HEK293 (cell line): ENCODE measurements around the gene IPO9.

Source experiments
- EGR2 ChIP-seq: fragments of 450-650 bp; formaldehyde crosslinking; IDR thresholded peaks from 2 replicates; pipeline ENCODE4 v1.5.1; 2016; ENCODE audit warnings: low read depth, missing biosample characterization, missing genetic modification characterization
- GLIS1 ChIP-seq: fragments of 450-650 bp; formaldehyde crosslinking; IDR thresholded peaks from 2 replicates; pipeline ENCODE4 v1.5.1; 2016; ENCODE audit warnings: missing biosample characterization, missing genetic modification characterization
- SP2 ChIP-seq: fragments of 450-650 bp; formaldehyde crosslinking; IDR thresholded peaks from 2 replicates; pipeline ENCODE4 v1.5.1; 2016; ENCODE audit warnings: missing biosample characterization, missing genetic modification characterization
- ZNF146 ChIP-seq: fragments of 450-650 bp; formaldehyde crosslinking; IDR thresholded peaks from 2 replicates; pipeline ENCODE4 v1.5.1; 2016; ENCODE audit warnings: missing biosample characterization, missing genetic modification characterization
- ZNF16 ChIP-seq: fragments of 450-650 bp; formaldehyde crosslinking; IDR thresholded peaks from 2 replicates; pipeline ENCODE4 v1.5.1; 2016; ENCODE audit warnings: low read depth, missing biosample characterization, missing genetic modification characterization
- ZNF211 ChIP-seq: fragments of 450-650 bp; formaldehyde crosslinking; IDR thresholded peaks from 2 replicates; pipeline ENCODE4 v1.5.1; 2016; ENCODE audit warnings: low read depth, missing biosample characterization, missing genetic modification characterization
- ZNF24 ChIP-seq: fragments of 450-650 bp; formaldehyde crosslinking; IDR thresholded peaks from 2 replicates; pipeline ENCODE4 v1.5.1; 2016; ENCODE audit warnings: missing biosample characterization, missing genetic modification characterization
- ZNF324 ChIP-seq: fragments of 450-650 bp; formaldehyde crosslinking; IDR thresholded peaks from 2 replicates; pipeline ENCODE4 v1.5.1; 2016; ENCODE audit warnings: missing biosample characterization, missing genetic modification characterization
- ZNF571 ChIP-seq: fragments of 450-650 bp; formaldehyde crosslinking; IDR thresholded peaks from 2 replicates; pipeline ENCODE4 v1.5.0; 2017; ENCODE audit warnings: missing biosample characterization, missing genetic modification characterization
- ZNF837 ChIP-seq: fragments of 450-650 bp; formaldehyde crosslinking; IDR thresholded peaks from 2 replicates; pipeline ENCODE4 v1.5.1; 2016; ENCODE audit warnings: missing biosample characterization, missing genetic modification characterization
- ZNF843 ChIP-seq: fragments of 450-650 bp; formaldehyde crosslinking; IDR thresholded peaks from 2 replicates; pipeline ENCODE4 v1.5.1; 2016; ENCODE audit warnings: missing biosample characterization, missing genetic modification characterization
- ZSCAN30 ChIP-seq: fragments of 450-650 bp; IDR thresholded peaks from 2 replicates; pipeline ENCODE4 v1.5.1; 2018; ENCODE audit warnings: missing biosample characterization, mild to moderate bottlenecking, missing genetic modification characterization, moderate library complexity
- TF ChIP-seq, protein P1 (sequence below): fragments of 450-650 bp; formaldehyde crosslinking; IDR thresholded peaks from 2 replicates; pipeline ENCODE4 v1.5.1; 2016; ENCODE audit warnings: missing biosample characterization, missing genetic modification characterization, borderline replicate concordance
- TF ChIP-seq, protein P2 (sequence below): fragments of 450-650 bp; formaldehyde crosslinking; IDR thresholded peaks from 2 replicates; pipeline ENCODE4 v1.5.1; 2016; ENCODE audit warnings: missing biosample characterization, missing genetic modification characterization
- TF ChIP-seq, protein P3 (sequence below): fragments of 450-650 bp; formaldehyde crosslinking; IDR thresholded peaks from 2 replicates; pipeline ENCODE4 v1.5.1; 2016; ENCODE audit warnings: missing biosample characterization, missing genetic modification characterization
- TF ChIP-seq, protein P4 (sequence below): fragments of 450-650 bp; formaldehyde crosslinking; IDR thresholded peaks from 2 replicates; pipeline ENCODE4 v1.5.1; 2016; ENCODE audit warnings: missing biosample characterization, missing genetic modification characterization
- TF ChIP-seq, protein P5 (sequence below): fragments of 450-650 bp; formaldehyde crosslinking; IDR thresholded peaks from 2 replicates; pipeline ENCODE4 v1.5.1; 2016; ENCODE audit warnings: missing biosample characterization, missing genetic modification characterization
- TF ChIP-seq, protein P6 (sequence below): fragments of 450-650 bp; formaldehyde crosslinking; IDR thresholded peaks from 2 replicates; pipeline ENCODE4 v1.5.0; 2017; ENCODE audit warnings: missing biosample characterization, missing genetic modification characterization, borderline replicate concordance
- TF ChIP-seq, protein P7 (sequence below): fragments of 450-650 bp; formaldehyde crosslinking; IDR thresholded peaks from 2 replicates; pipeline ENCODE4 v1.5.1; 2016; ENCODE audit warnings: missing biosample characterization, missing genetic modification characterization
- TF ChIP-seq, protein P8 (sequence below): fragments of 450-650 bp; formaldehyde crosslinking; IDR thresholded peaks from 2 replicates; pipeline ENCODE4 v1.5.1; 2016; ENCODE audit warnings: missing biosample characterization, missing genetic modification characterization

The IPO9 gene

DNA sequence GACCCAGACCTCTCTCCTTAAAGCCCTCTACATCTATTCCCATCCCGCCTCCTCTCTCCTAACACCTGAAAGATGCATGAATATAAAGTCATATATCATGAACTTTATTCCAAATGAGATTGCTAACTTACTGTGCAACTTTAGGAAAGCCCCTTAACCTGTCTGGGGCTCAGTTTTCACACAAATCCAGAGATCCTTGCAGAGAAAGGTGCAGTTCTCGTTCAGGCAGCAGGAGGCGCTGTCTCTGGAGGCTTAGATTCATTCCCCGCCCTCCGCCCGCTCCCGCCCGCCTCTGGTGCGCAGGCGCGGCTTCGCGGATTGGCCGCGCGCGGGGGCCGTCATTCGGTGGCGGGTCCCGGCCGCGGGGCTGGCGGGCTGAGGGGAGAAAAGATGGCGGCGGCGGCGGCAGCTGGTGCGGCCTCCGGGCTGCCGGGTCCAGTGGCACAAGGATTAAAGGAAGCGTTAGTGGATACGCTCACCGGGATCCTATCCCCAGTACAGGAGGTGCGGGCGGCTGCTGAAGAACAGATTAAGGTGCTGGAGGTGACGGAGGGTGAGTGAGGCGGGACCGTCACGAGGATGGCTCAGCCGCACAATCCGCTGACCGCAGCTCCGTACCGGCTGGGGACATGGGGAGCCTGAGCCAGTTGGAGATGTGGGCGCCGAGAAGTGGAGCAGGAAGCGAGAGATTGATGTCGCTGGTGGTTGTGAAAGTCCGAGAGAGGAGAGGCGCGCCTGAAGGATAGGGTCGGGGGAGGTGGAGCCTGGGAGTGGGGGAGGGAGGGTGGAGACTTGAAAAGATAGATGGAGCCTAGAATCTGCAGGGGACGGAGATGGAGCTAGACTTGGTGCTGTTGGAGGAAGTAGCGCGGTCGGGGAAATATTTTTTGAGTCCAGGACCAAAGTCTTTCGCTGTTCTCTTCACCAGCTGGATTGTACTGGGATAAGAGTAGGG, at the start of gene IPO9 (continued):
- TF ChIP-seq, protein P1, sequence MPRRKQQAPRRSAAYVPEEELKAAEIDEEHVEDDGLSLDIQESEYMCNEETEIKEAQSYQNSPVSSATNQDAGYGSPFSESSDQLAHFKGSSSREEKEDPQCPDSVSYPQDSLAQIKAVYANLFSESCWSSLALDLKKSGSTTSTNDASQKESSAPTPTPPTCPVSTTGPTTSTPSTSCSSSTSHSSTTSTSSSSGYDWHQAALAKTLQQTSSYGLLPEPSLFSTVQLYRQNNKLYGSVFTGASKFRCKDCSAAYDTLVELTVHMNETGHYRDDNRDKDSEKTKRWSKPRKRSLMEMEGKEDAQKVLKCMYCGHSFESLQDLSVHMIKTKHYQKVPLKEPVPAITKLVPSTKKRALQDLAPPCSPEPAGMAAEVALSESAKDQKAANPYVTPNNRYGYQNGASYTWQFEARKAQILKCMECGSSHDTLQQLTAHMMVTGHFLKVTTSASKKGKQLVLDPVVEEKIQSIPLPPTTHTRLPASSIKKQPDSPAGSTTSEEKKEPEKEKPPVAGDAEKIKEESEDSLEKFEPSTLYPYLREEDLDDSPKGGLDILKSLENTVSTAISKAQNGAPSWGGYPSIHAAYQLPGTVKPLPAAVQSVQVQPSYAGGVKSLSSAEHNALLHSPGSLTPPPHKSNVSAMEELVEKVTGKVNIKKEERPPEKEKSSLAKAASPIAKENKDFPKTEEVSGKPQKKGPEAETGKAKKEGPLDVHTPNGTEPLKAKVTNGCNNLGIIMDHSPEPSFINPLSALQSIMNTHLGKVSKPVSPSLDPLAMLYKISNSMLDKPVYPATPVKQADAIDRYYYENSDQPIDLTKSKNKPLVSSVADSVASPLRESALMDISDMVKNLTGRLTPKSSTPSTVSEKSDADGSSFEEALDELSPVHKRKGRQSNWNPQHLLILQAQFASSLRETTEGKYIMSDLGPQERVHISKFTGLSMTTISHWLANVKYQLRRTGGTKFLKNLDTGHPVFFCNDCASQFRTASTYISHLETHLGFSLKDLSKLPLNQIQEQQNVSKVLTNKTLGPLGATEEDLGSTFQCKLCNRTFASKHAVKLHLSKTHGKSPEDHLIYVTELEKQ (tag by site-specific recombination), result 0 out of 2 replicates have a peak, but pooled peaks have one; percentile 29
- TF ChIP-seq ZNF16 (tag by site-specific recombination), result no peak
- TF ChIP-seq, protein P2, sequence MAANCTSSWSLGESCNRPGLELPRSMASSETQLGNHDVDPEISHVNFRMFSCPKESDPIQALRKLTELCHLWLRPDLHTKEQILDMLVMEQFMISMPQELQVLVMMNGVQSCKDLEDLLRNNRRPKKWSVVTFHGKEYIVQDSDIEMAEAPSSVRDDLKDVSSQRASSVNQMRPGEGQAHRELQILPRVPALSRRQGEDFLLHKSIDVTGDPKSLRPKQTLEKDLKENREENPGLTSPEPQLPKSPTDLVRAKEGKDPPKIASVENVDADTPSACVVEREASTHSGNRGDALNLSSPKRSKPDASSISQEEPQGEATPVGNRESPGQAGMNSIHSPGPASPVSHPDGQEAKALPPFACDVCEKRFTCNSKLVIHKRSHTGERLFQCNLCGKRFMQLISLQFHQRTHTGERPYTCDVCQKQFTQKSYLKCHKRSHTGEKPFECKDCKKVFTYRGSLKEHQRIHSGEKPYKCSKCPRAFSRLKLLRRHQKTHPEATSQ, result 0 out of 2 replicates have a peak, but pooled peaks have one; percentile 45
- TF ChIP-seq, protein P3, sequence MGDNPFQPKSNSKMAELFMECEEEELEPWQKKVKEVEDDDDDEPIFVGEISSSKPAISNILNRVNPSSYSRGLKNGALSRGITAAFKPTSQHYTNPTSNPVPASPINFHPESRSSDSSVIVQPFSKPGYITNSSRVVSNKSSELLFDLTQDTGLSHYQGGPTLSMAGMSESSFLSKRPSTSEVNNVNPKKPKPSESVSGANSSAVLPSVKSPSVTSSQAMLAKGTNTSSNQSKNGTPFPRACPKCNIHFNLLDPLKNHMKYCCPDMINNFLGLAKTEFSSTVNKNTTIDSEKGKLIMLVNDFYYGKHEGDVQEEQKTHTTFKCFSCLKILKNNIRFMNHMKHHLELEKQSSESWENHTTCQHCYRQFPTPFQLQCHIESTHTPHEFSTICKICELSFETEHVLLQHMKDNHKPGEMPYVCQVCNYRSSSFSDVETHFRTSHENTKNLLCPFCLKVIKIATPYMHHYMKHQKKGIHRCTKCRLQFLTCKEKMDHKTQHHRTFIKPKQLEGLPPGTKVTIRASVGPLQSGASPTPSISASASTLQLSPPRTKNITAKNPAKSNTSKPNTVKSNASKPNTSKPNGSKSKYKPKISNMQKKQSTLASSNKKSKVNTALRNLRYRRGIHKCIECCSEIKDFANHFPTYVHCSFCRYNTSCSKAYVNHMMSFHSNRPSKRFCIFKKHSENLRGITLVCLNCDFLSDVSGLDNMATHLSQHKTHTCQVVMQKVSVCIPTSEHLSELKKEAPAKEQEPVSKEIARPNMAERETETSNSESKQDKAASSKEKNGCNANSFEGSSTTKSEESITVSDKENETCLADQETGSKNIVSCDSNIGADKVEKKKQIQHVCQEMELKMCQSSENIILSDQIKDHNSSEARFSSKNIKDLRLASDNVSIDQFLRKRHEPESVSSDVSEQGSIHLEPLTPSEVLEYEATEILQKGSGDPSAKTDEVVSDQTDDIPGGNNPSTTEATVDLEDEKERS (tag by site-specific recombination), result 0 out of 2 replicates have a peak, but pooled peaks have one; percentile 41
- 0 out of 2 replicates have a peak, but pooled peaks have one; percentile 62 for TF ChIP-seq ZNF24 (tag by site-specific recombination)
- 0 out of 2 replicates have a peak, but pooled peaks have one; percentile 22 for TF ChIP-seq EGR2 (tag by site-specific recombination)
- TF ChIP-seq ZNF146, result 0 out of 2 replicates have a peak, but pooled peaks have one; percentile 39
- TF ChIP-seq, protein P4, sequence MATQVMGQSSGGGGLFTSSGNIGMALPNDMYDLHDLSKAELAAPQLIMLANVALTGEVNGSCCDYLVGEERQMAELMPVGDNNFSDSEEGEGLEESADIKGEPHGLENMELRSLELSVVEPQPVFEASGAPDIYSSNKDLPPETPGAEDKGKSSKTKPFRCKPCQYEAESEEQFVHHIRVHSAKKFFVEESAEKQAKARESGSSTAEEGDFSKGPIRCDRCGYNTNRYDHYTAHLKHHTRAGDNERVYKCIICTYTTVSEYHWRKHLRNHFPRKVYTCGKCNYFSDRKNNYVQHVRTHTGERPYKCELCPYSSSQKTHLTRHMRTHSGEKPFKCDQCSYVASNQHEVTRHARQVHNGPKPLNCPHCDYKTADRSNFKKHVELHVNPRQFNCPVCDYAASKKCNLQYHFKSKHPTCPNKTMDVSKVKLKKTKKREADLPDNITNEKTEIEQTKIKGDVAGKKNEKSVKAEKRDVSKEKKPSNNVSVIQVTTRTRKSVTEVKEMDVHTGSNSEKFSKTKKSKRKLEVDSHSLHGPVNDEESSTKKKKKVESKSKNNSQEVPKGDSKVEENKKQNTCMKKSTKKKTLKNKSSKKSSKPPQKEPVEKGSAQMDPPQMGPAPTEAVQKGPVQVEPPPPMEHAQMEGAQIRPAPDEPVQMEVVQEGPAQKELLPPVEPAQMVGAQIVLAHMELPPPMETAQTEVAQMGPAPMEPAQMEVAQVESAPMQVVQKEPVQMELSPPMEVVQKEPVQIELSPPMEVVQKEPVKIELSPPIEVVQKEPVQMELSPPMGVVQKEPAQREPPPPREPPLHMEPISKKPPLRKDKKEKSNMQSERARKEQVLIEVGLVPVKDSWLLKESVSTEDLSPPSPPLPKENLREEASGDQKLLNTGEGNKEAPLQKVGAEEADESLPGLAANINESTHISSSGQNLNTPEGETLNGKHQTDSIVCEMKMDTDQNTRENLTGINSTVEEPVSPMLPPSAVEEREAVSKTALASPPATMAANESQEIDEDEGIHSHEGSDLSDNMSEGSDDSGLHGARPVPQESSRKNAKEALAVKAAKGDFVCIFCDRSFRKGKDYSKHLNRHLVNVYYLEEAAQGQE (tag by site-specific recombination), result peak; percentile 44; the same call in 1 of the 2 replicates
- TF ChIP-seq, protein P5, sequence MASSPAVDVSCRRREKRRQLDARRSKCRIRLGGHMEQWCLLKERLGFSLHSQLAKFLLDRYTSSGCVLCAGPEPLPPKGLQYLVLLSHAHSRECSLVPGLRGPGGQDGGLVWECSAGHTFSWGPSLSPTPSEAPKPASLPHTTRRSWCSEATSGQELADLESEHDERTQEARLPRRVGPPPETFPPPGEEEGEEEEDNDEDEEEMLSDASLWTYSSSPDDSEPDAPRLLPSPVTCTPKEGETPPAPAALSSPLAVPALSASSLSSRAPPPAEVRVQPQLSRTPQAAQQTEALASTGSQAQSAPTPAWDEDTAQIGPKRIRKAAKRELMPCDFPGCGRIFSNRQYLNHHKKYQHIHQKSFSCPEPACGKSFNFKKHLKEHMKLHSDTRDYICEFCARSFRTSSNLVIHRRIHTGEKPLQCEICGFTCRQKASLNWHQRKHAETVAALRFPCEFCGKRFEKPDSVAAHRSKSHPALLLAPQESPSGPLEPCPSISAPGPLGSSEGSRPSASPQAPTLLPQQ (tag by site-specific recombination), result peak; percentile 91
- no peak for TF ChIP-seq ZNF837
- TF ChIP-seq, protein P6, sequence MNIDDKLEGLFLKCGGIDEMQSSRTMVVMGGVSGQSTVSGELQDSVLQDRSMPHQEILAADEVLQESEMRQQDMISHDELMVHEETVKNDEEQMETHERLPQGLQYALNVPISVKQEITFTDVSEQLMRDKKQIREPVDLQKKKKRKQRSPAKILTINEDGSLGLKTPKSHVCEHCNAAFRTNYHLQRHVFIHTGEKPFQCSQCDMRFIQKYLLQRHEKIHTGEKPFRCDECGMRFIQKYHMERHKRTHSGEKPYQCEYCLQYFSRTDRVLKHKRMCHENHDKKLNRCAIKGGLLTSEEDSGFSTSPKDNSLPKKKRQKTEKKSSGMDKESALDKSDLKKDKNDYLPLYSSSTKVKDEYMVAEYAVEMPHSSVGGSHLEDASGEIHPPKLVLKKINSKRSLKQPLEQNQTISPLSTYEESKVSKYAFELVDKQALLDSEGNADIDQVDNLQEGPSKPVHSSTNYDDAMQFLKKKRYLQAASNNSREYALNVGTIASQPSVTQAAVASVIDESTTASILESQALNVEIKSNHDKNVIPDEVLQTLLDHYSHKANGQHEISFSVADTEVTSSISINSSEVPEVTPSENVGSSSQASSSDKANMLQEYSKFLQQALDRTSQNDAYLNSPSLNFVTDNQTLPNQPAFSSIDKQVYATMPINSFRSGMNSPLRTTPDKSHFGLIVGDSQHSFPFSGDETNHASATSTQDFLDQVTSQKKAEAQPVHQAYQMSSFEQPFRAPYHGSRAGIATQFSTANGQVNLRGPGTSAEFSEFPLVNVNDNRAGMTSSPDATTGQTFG (tag by site-specific recombination), result no peak
- TF ChIP-seq, protein P7, sequence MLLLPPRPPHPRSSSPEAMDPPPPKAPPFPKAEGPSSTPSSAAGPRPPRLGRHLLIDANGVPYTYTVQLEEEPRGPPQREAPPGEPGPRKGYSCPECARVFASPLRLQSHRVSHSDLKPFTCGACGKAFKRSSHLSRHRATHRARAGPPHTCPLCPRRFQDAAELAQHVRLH (tag by site-specific recombination), result peak; percentile 21; the same call in 1 of the 2 replicates
- TF ChIP-seq ZNF211 (tag by site-specific recombination), result no peak
- peak; percentile 68 for TF ChIP-seq ZSCAN30 (tag by site-specific recombination)
- TF ChIP-seq ZNF571 (tag by site-specific recombination), result no peak
- no peak for TF ChIP-seq GLIS1 (tag by site-specific recombination)
- TF ChIP-seq ZNF324 (tag by site-specific recombination), result peak; percentile 92
- TF ChIP-seq, protein P8, sequence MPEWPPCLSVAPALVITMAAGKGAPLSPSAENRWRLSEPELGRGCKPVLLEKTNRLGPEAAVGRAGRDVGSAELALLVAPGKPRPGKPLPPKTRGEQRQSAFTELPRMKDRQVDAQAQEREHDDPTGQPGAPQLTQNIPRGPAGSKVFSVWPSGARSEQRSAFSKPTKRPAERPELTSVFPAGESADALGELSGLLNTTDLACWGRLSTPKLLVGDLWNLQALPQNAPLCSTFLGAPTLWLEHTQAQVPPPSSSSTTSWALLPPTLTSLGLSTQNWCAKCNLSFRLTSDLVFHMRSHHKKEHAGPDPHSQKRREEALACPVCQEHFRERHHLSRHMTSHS, result no peak
- peak; percentile 60; the same call in 1 of the 2 replicates for TF ChIP-seq SP2 (tag by site-specific recombination)
- TF ChIP-seq ZNF843 (tag by site-specific recombination), result peak; percentile 67
